MM.1S (cell line): ENCODE data around the gene CYGB.

Experiments
- EZH2 ChIP-seq: fragments of 300-600 bp; sonication (generic); optimal IDR thresholded peaks from 2 replicates; pipeline ENCODE3; 2017; ENCODE audit warnings: low read depth, mild to moderate bottlenecking, antibody characterized with exemption, low read length, mixed read lengths
- TF ChIP-seq, protein P1 (sequence below): fragments of 300-600 bp; sonication (generic); IDR thresholded peaks from 2 replicates; pipeline ENCODE4 v1.5.1; 2016; ENCODE audit warnings: antibody characterized with exemption, low read length, mixed read lengths

DNA sequence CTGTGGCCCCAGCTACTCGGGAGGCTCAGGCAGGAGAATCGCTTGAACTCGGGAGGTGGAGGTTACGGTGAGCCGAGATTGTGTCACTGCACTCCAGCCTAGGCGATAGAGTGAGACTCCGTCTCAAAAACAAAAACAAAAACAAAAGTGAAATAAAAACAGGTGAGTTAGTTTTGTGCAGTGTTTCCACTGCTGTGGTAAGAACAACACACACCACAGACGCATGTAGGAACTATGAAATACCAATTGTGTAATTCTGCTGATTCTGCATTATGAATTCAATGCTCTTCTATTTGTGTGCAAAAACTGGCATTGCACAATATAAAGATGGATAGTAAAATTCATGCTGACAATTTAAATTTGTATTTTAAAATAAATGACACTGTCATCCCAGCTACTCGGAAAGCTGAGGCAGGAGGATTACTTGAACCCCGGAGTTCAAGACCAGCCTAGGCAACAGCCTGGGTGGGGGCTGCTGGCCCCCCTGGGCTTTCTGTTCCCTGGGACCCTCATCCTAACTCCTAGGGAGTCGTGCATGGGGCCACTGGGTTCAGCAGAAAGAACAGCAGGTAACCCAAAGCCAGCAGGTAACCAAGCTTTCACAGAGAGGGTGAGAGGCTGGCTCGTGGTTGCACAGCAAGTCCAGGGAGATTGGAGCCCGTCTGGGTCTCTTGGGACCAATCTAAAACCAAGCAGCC lies 25.7 kb downstream of the CYGB start:
- TF ChIP-seq, protein P1, sequence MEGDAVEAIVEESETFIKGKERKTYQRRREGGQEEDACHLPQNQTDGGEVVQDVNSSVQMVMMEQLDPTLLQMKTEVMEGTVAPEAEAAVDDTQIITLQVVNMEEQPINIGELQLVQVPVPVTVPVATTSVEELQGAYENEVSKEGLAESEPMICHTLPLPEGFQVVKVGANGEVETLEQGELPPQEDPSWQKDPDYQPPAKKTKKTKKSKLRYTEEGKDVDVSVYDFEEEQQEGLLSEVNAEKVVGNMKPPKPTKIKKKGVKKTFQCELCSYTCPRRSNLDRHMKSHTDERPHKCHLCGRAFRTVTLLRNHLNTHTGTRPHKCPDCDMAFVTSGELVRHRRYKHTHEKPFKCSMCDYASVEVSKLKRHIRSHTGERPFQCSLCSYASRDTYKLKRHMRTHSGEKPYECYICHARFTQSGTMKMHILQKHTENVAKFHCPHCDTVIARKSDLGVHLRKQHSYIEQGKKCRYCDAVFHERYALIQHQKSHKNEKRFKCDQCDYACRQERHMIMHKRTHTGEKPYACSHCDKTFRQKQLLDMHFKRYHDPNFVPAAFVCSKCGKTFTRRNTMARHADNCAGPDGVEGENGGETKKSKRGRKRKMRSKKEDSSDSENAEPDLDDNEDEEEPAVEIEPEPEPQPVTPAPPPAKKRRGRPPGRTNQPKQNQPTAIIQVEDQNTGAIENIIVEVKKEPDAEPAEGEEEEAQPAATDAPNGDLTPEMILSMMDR: no peak
- TF ChIP-seq EZH2: no peak
